GM20000 (cell line): ENCODE measurements around the gene DLG2.
A peak's percentile ranks its signal among the peaks of the same experiment; 100 is the strongest.

ENCODE experiments used
- DNase-seq: peaks from one replicate; pipeline ENCODE4 v3.0.0; 2012; ENCODE audit warnings: low spot score
- TF ChIP-seq, protein P1 (sequence below): IDR thresholded peaks from 2 replicates; pipeline ENCODE4 v1.5.1; 2012; ENCODE audit warnings: mild to moderate bottlenecking, control low read depth; ENCODE audit errors: extremely low read depth, missing control alignments

DLG2 gene

DNA sequence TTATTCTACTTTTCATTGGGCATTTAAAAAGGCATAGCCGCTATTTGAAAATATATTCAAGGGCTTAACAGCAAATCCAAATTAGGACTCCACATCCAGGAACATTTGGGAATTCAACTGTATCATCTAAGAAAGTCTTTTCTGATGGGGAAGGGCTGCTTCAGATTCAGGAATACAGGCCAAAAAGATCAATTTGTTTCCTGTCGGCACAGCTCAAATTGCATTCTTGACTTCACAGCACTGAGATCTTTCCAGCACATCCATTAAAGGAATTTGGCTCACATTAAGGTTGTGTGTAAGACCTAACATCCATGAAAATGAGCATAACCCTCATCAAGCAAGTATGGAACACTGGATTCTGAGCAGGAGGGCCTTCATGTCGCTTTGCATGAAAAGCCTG, 1171.5 kb downstream of the DLG2 start:
- TF ChIP-seq, protein P1, sequence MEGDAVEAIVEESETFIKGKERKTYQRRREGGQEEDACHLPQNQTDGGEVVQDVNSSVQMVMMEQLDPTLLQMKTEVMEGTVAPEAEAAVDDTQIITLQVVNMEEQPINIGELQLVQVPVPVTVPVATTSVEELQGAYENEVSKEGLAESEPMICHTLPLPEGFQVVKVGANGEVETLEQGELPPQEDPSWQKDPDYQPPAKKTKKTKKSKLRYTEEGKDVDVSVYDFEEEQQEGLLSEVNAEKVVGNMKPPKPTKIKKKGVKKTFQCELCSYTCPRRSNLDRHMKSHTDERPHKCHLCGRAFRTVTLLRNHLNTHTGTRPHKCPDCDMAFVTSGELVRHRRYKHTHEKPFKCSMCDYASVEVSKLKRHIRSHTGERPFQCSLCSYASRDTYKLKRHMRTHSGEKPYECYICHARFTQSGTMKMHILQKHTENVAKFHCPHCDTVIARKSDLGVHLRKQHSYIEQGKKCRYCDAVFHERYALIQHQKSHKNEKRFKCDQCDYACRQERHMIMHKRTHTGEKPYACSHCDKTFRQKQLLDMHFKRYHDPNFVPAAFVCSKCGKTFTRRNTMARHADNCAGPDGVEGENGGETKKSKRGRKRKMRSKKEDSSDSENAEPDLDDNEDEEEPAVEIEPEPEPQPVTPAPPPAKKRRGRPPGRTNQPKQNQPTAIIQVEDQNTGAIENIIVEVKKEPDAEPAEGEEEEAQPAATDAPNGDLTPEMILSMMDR, result no peak
- no peak for DNase-seq

DNA sequence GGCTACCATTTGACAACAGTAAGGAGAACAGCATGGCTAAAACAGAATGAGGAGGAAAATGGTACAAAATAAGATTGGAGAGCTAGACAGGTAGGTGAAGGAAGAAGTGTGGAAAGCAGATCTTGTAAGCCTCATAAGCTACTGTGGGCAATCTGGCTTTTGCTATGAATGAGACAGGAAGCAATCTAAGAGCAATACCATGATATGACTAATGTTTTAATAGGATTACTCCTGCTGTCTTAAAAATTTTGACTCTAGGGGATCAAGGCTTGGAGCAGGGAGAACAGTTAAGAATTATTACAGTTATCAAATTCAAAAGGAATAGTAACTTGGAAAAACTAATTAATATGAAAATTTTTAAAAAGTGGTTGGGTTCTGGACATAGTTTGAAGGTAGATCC, 1174.9 kb downstream of the DLG2 start:
- DNase-seq, result no peak
- TF ChIP-seq, protein P1, result no peak

DNA sequence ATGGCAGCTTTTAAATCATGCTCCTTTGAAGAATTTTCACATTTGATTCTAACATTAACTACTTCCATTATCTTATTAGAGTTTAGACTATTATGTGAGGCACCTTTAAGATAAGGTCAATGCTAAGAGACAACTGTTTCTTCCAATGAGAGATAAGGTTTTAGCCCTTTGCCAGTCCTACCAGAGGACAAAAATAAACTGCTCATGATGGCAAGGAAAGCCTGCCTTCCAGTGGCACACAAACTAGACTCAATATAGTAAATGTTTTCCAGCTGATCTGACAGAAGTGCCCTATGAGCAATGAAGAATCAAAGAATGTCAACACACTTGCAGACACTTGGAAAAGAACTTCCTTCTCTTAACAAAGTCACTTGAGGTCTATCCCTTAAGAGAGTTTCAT, 1188.6 kb downstream of the DLG2 start:
- DNase-seq, result no peak
- TF ChIP-seq, protein P1, result no peak

DNA sequence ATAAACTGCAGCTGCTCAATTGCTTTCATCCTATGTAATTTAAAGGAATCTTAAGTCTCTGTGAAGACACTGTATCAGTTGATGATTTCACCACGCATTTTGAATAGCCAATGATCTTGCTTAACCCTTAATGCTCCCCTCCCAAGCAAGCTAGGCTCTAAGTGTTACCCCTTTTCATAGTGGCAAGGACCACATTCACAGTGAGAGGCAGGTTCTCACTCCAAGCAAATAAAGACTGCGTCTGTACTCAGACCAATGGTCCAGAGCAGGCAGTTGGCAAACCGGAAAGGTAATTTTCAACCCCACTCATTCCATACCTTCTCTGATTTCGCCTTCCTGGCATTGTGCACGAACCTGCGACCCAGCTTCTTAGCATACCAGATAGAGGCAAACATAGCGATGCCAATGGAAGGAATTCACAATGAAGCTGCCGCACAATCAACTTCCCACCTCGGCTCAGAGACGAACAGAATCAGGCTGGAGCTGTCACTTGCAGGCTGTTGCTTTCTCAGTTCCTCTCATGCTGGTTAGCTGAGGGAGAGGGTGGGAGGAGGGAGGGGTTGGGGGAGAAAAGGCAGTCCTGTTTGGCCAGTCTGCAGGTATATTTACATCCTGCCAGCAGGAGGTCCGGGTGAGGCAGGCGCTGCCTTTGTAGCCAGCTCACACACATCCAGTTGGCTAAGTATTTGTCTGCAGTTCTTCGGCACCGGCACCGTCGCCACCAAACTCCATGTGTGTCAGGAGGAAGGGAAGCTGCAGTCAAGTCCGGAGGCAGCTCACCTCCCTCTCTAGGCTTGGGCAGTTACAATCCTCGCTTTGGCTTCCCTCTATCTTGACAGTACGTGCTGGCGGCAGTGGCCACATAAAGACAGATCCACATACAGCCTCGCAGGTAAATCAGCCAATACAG, 1189.8 kb downstream of the DLG2 start:
- TF ChIP-seq, protein P1, result no peak
- peak; percentile 16 for DNase-seq

DNA sequence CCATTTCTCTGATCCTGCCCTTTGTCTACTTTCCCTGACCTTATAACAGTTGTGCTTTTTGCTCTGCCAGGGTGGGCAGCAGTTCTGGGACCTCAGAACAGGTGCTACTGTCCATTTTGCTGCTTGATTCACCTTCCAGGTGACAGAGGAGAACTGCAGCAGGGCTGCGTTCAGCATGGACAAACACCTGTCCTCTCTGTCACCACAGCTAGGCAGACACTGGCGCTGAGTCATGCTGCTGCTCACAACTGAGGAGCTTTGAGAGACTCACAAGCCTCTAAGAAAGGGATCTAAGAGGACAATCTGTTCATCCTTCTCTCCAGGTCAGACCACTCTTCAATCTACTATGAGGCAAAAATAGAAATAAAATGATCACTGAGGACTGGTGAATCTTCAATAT, 1196.5 kb downstream of the DLG2 start:
- no peak for DNase-seq
- TF ChIP-seq, protein P1, result no peak

DNA sequence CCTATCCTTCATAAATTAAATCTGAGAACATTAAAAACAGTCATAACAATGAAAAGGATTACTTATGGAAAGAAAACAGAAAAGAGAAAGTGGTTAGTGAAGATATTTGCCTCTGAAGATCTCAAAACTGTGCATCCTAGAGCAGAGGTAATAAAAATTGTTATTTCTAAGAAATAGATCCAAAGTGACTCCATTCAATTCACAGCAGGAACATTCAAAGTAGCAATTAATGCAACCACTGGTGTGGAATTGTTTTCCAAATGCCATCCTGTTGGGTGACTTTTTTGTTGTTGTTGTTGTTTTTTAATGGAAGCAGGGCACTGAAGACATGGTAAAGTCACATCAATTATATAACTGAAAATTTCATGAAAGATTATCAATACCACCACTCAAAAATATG, 1201.5 kb downstream of the DLG2 start:
- TF ChIP-seq, protein P1, result no peak
- no peak for DNase-seq

DNA sequence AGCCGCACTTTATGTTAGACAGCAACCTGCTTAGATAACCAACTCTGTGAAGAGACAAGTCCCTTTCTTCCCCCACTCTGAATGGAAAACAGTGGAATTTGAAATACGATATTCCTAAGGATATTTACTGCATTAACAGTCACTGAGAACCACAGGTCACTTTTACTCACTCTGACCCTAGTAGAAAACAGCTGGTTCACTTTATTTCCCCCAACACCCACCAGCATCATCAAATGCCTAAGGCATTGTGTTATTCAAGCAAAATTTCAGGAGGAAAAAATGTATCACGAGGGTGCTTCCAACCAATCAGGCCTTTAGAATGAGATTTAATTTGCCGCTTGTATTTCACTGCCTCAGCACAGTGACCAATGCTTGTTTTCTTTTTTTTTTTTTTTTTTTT, 1206.9 kb downstream of the DLG2 start:
- TF ChIP-seq, protein P1, result no peak
- no peak for DNase-seq
